ENCODE data around the gene EP300.
A peak's percentile ranks its signal among the peaks of the same experiment; 100 is the strongest.
"Not testable (repeated sequence)": the region's sequence is repeated elsewhere in the genome, so short reads cannot be mapped to it uniquely, and the experiment has no call there.

Gene EP300

GRCh38 chr22:41092023-41092817 lies at the start of gene EP300:
Gene EP300, plus strand, starts transcription at chr22:41092592. Its CDS starts 413 bp downstream, at chr22:41093005.
- DNase-seq (ENCODE audit: insufficient read length, low spot score): no peak
- FAIRE-seq: no peak
- no peak for TF ChIP-seq CTCF (IDR thresholded peaks at IDR 0.05; ENCODE audit: insufficient read depth, missing control alignments)

- no peak for FAIRE-seq
Observed at GRCh38 chr22:41043722-41044121, 48.7 kb upstream of the EP300 start.

GRCh38 chr22:41045575-41045974 lies 46.8 kb upstream of the EP300 start:
- not testable (repeated sequence) for DNase-seq (ENCODE audit: insufficient read length, low spot score); FAIRE-seq

More at GRCh38 chr22:41043722-41044121, 48.7 kb upstream of the EP300 start:
- no peak for TF ChIP-seq CTCF (IDR thresholded peaks at IDR 0.05; ENCODE audit: insufficient read depth, missing control alignments)
- DNase-seq (ENCODE audit: insufficient read length, low spot score): no peak

GRCh38 chr22:41047801-41048211 lies 44.6 kb upstream of the EP300 start:
- DNase-seq (ENCODE audit: insufficient read length, low spot score) (no peak), FAIRE-seq (no peak)
- no peak for TF ChIP-seq CTCF (IDR thresholded peaks at IDR 0.05; ENCODE audit: insufficient read depth, missing control alignments)

GRCh38 chr22:41048345-41048744 lies 44.0 kb upstream of the EP300 start:
- not testable (repeated sequence) for DNase-seq (ENCODE audit: insufficient read length, low spot score); FAIRE-seq

- peak; percentile 32 for DNase-seq (ENCODE audit: insufficient read length, low spot score)
- no peak for TF ChIP-seq CTCF (IDR thresholded peaks at IDR 0.05; ENCODE audit: insufficient read depth, missing control alignments)
- FAIRE-seq: no peak
Observed at GRCh38 chr22:41048791-41049717, 43.3 kb upstream of the EP300 start.

GRCh38 chr22:41049795-41050194 lies 42.6 kb upstream of the EP300 start:
- FAIRE-seq; DNase-seq (ENCODE audit: insufficient read length, low spot score): not testable (repeated sequence)

GRCh38 chr22:41050883-41051282 lies 41.5 kb upstream of the EP300 start:
- DNase-seq (ENCODE audit: insufficient read length, low spot score): no peak
- FAIRE-seq: no peak
- TF ChIP-seq CTCF (IDR thresholded peaks at IDR 0.05; ENCODE audit: insufficient read depth, missing control alignments): no peak

Data from D721Med (cell line).